SU-DHL-6 (cell line): ENCODE results near the gene CABP4.
"Not testable (repeated sequence)": the region's sequence is repeated elsewhere in the genome, so short reads cannot be mapped to it uniquely, and the experiment has no call there.

Experiments used
- H2AFZ ChIP-seq: fragments of 200-600 bp; sonication (generic); 2 replicates; pipeline ENCODE4 v1.6.1; 2014; ENCODE audit warnings: low read depth, mild to moderate bottlenecking, moderate library complexity, mixed read lengths, antibody characterized with exemption, low read length; ENCODE audit not compliant: severe bottlenecking
- H3F3A ChIP-seq: fragments of 200-600 bp; shearing (Covaris generic); 2 replicates; pipeline ENCODE4 v1.6.0; 2016; ENCODE audit warnings: antibody characterized with exemption, mild to moderate bottlenecking; ENCODE audit not compliant: insufficient read depth
- H3K27ac ChIP-seq: fragments of 200-600 bp; sonication (generic); 2 replicates; pipeline ENCODE4 v1.5.1; 2016; ENCODE audit warnings: low read depth, mild to moderate bottlenecking, low read length, moderate library complexity, mixed read lengths
- H3K27me3 ChIP-seq: fragments of 200-600 bp; sonication (generic), shearing (Covaris generic); 2 replicates; pipeline ENCODE4 v1.6.0; 2014; ENCODE audit warnings: mild to moderate bottlenecking, low read length
- H3K36me3 ChIP-seq: fragments of 200-600 bp; sonication (generic); 2 replicates; pipeline ENCODE4 v1.6.1; 2014; ENCODE audit warnings: mild to moderate bottlenecking, low read length, mixed read lengths
- H3K4me2 ChIP-seq: fragments of 300-600, 200-600 bp; shearing (Covaris generic), sonication (generic); 2 replicates; pipeline ENCODE4 v1.6.0; 2014; ENCODE audit warnings: low read length, low read depth, mild to moderate bottlenecking; ENCODE audit not compliant: poor library complexity, severe bottlenecking
- H3K4me3 ChIP-seq: fragments of 200-600 bp; sonication (generic); 2 replicates; pipeline ENCODE4 v1.5.1; 2014; ENCODE audit warnings: antibody characterized with exemption, low read length, mild to moderate bottlenecking, mixed read lengths; ENCODE audit not compliant: insufficient read depth, poor library complexity, severe bottlenecking
- H3K79me2 ChIP-seq: fragments of 200-600 bp; sonication (generic); 2 replicates; pipeline ENCODE4 v1.6.1; 2014; ENCODE audit warnings: mild to moderate bottlenecking, low read length, moderate library complexity; ENCODE audit not compliant: insufficient read depth
- H3K9ac ChIP-seq: fragments of 200-600 bp; sonication (generic); 2 replicates; pipeline ENCODE4 v1.7.0; 2014; ENCODE audit warnings: mild to moderate bottlenecking, low read length
- H3K9me2 ChIP-seq: fragments of 200-600 bp; sonication (generic); replicated peaks from 2 replicates; pipeline ENCODE4 v1.6.1; 2014; ENCODE audit warnings: low read length; ENCODE audit not compliant: insufficient read depth
- H3K9me3 ChIP-seq: fragments of 200-600 bp; sonication (generic); 2 replicates; pipeline ENCODE4 v1.6.1; 2014; ENCODE audit warnings: low read length, mixed read lengths; ENCODE audit not compliant: insufficient read depth
- H4K20me1 ChIP-seq: fragments of 200-600 bp; sonication (generic); 2 replicates; pipeline ENCODE4 v1.6.1; 2014; ENCODE audit warnings: low read depth, mild to moderate bottlenecking, antibody characterized with exemption, low read length, moderate library complexity, mixed read lengths
- CTCF ChIP-seq: fragments of 200-600 bp; sonication (generic); IDR thresholded peaks from one replicate; pipeline ENCODE4 v1.5.1; 2017; ENCODE audit warnings: antibody characterized with exemption, mild to moderate bottlenecking, low read length, moderate library complexity; ENCODE audit not compliant: insufficient read depth, poor library complexity, severe bottlenecking
- EZH2phosphoT487 ChIP-seq: fragments of 200-600 bp; sonication (generic), shearing (Covaris generic); conservative IDR thresholded peaks from 2 replicates; pipeline ENCODE4 v1.6.1; 2018; ENCODE audit warnings: mild to moderate bottlenecking, antibody characterized with exemption, low read length, moderate library complexity, mixed read lengths

Gene CABP4

DNA sequence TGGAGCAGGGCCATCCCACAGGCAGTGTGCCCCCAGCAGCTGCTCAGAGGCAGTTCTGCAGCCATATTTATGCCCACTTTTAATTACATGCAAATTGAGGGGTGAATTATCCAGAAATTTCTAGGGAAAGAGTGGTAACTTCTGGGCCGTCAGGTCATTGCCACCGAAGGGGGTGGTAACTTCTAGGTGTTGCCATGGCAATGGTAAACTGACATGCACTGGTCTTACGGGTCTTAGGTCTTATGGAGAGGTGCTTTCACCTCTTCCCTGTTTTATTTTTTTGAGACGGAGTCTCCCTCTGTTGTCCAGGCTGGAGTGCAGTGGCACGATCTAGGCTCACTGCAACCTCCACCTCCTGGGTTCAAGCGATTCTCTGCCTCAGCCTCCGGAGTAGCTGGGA is 17.7 kb downstream of the CABP4 start:
- Histone ChIP-seq H3K9me3 (no peaks in the 10 kb centered on the region), H3K27ac (no peak overlapping the region), H3K4me3 (no peak overlapping the region), H3K36me3 (no peaks in the 10 kb centered on the region), H4K20me1 (no peaks in the 10 kb centered on the region), H3K9me2 (no peaks in the 10 kb centered on the region), H3K79me2 (peaks cover 6% of the 10 kb centered on the region), H3K4me2 (no peak overlapping the region), H2AFZ (no peak overlapping the region), H3K27me3 (no peaks in the 10 kb centered on the region), H3F3A (peaks cover 1% of the 10 kb centered on the region; the same call in 1 of the 2 replicates), H3K9ac (no peak overlapping the region)
- TF ChIP-seq EZH2phosphoT487 (no peak), CTCF (no peak)

DNA sequence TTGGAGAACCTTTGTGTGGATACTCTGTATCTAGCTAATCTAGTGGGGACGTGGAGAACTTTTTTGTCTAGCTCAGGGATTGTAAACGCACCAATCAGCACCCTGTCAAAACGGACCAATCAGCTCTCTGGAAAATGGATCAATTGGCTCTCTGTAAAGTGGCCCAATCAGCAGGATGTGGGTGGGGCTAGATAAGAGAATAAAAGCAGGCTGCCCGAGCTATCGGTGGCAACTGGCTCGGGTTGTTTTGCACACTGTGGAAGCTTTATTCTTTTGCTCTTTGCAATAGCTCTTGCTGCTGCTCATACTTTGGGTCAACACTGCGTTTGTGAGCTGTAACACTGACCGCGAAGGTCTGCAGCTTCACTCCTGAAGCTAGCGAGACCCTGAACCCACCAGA is 21.5 kb downstream of the CABP4 start:
- not testable (repeated sequence) for H4K20me1 ChIP-seq, H3K4me2 ChIP-seq, H2AFZ ChIP-seq, H3K79me2 ChIP-seq, H3K9ac ChIP-seq, H3K36me3 ChIP-seq, H3K27me3 ChIP-seq, H3K9me3 ChIP-seq, H3K9me2 ChIP-seq, H3K4me3 ChIP-seq, H3F3A ChIP-seq, H3K27ac ChIP-seq

DNA sequence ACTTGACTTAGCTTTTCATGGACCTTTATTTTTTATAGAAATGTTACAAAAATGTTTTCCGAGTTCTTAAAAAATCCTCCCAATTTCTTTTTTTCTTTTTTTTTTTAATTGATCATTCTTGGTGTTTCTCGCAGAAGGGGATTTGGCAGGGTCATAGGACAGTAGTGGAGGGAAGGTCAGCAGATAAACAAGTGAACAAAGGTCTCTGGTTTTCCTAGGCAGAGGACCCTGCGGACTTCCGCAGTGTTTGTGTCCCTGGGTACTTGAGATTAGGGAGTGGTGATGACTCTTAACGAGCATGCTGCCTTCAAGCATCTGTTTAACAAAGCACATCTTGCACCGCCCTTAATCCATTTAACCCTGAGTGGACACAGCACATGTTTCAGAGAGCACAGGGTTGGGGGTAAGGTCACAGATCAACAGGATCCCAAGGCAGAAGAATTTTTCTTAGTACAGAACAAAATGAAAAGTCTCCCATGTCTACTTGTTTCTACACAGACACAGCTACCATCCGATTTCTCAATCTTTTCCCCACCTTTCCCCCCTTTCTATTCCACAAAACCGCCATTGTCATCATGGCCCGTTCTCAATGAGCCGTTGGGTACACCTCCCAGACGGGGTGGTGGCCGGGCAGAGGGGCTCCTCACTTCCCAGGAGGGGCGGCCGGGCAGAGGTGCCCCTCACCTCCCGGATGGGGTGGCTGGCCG is 22.3 kb downstream of the CABP4 start:
- not testable (repeated sequence) for H3K27me3 ChIP-seq, H3K36me3 ChIP-seq, H3K9ac ChIP-seq, H3K4me3 ChIP-seq, H3K4me2 ChIP-seq, H3K9me2 ChIP-seq, H2AFZ ChIP-seq, H3K27ac ChIP-seq, H4K20me1 ChIP-seq, H3K9me3 ChIP-seq, H3K79me2 ChIP-seq, H3F3A ChIP-seq

DNA sequence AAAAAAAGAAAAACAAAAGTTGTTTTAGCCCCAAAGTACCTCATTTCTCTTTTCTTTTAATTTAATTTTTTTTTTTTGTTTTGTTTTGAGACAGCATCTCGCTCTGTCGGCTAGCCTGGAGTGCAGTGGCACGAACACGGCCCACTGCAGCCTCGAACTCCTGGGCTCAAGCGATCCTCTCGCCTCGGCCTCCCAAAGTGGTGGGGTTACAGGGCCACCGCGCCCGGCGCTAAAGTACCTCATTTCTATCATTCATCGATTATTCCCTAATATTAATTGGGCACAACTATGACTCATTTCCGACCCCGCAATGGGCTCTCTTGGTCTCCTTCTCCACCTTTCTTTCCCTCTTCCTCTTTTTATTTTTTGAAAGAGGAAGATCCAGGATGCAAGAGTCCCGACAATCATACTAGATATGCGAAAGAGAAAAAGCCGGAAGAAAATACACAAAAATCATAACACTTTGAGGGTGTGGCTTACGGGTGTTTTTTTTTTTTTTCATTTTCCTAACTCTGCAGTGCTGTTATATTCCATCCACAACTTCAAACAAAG is 27.2 kb downstream of the CABP4 start:
- Histone ChIP-seq H4K20me1 (no peaks in the 10 kb centered on the region), H3K4me3 (peak overlapping the region; percentile 53), H3K9me3 (no peaks in the 10 kb centered on the region)

More for the DNA sequence above, 27.2 kb downstream of the CABP4 start:
- Histone ChIP-seq H2AFZ (peak overlapping the region; percentile 38), H3K27me3 (no peaks in the 10 kb centered on the region), H3K27ac (peak overlapping the region; percentile 95), H3K9me2 (no peaks in the 10 kb centered on the region), H3K79me2 (peaks cover 18% of the 10 kb centered on the region), H3K4me2 (peak overlapping the region; percentile 96), H3K36me3 (no peaks in the 10 kb centered on the region), H3K9ac (peak overlapping the region; percentile 64), H3F3A (peaks cover 30% of the 10 kb centered on the region)
- no peak for TF ChIP-seq CTCF
- no peak for TF ChIP-seq EZH2phosphoT487
